HG03354 (cell line): ENCODE results near the gene NPAS3.

Experiments used
- ATAC-seq: cut with Tn5 transposase; IDR thresholded peaks from one replicate; pipeline ENCODE4 v1.9.1; 2021; ENCODE audit warnings: mild to moderate bottlenecking; ENCODE audit not compliant: unreplicated experiment, poor library complexity, severe bottlenecking

Gene NPAS3

GRCh38 chr14:33229269-33229929 lies 290.7 kb downstream of the NPAS3 start:
- ATAC-seq = no peak

- ATAC-seq = no peak
Measured at GRCh38 chr14:33230021-33230420, 291.3 kb downstream of the NPAS3 start.

GRCh38 chr14:33232031-33232430 lies 293.4 kb downstream of the NPAS3 start:
- no peak for ATAC-seq

- no peak for ATAC-seq
Measured at GRCh38 chr14:33237115-33237740, 298.5 kb downstream of the NPAS3 start.

- no peak for ATAC-seq
Measured at GRCh38 chr14:33239465-33239864, 300.8 kb downstream of the NPAS3 start.

GRCh38 chr14:33240466-33240865 lies 301.8 kb downstream of the NPAS3 start:
- no peak for ATAC-seq

GRCh38 chr14:33241331-33241730 lies 302.7 kb downstream of the NPAS3 start:
- no peak for ATAC-seq

GRCh38 chr14:33249233-33249820 lies 310.6 kb downstream of the NPAS3 start:
- no peak for ATAC-seq

GRCh38 chr14:33250963-33251362 lies 312.3 kb downstream of the NPAS3 start:
- no peak for ATAC-seq

GRCh38 chr14:33254342-33254741 lies 315.7 kb downstream of the NPAS3 start:
- no peak for ATAC-seq

- ATAC-seq = no peak
Measured at GRCh38 chr14:33254861-33255395, 316.2 kb downstream of the NPAS3 start.

GRCh38 chr14:33257796-33258195 lies 319.1 kb downstream of the NPAS3 start:
- ATAC-seq = no peak

- ATAC-seq = no peak
Measured at GRCh38 chr14:33259764-33260163, 321.1 kb downstream of the NPAS3 start.

- no peak for ATAC-seq
Measured at GRCh38 chr14:33271216-33271615, 332.5 kb downstream of the NPAS3 start.

- no peak for ATAC-seq
Measured at GRCh38 chr14:33271891-33272290, 333.2 kb downstream of the NPAS3 start.

GRCh38 chr14:33273978-33274377 lies 335.3 kb downstream of the NPAS3 start:
- no peak for ATAC-seq

GRCh38 chr14:33275879-33276278 lies 337.2 kb downstream of the NPAS3 start:
- no peak for ATAC-seq

- no peak for ATAC-seq
Measured at GRCh38 chr14:33279865-33280264, 341.2 kb downstream of the NPAS3 start.

- no peak for ATAC-seq
Measured at GRCh38 chr14:33280646-33281045, 342.0 kb downstream of the NPAS3 start.

- no peak for ATAC-seq
Measured at GRCh38 chr14:33282331-33283230, 343.9 kb downstream of the NPAS3 start.
